ENCODE results near the gene HBP1.
"Not testable (repeated sequence)": the region's sequence is repeated elsewhere in the genome, so short reads cannot be mapped to it uniquely, and the experiment has no call there.

HBP1 gene

DNA sequence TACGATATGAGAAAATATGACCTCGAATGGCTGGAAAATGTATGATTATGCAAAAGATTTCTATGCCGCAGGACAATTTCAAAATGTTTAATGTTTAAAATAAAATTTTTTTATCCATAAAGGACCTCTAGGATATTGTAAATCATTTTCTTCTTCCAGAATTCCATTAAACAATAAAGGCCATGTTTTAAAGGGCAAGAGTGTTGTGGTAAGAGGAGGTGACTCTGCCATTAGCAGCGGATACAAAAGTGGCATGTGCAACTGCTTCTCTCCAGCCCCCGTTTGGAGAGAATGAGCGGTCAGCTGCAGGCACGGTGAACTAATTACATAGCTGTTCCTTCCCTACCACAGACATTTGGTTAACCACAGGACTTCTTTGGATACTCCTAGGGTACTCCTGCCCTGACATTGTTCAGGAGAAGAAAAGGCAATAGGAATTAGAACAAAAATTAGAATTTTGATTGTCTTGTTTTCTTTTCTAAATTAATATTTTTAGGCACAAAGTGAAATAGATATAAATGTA lies 63.8 kb downstream of the HBP1 start:
- DNase-seq: no peak

DNA sequence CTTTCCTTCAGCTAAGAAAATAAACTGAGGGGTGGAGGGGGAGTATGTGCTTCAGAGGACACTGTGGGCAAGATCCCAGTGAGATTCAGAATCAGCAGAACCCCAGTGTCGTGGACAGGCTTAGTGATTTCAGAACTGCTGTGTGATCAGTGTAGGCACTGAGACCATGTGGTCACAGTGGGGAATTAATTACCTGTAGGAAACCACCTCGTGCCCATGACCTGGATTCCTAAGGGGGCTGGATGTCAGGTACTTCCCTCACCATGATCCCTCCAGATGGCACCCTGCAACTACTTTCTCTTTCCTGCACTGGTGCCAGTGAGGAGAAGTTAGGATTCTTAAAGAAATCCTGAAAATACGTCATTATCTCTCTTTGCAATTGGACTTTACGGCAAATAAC lies 64.4 kb downstream of the HBP1 start:
- no peak for DNase-seq

DNA sequence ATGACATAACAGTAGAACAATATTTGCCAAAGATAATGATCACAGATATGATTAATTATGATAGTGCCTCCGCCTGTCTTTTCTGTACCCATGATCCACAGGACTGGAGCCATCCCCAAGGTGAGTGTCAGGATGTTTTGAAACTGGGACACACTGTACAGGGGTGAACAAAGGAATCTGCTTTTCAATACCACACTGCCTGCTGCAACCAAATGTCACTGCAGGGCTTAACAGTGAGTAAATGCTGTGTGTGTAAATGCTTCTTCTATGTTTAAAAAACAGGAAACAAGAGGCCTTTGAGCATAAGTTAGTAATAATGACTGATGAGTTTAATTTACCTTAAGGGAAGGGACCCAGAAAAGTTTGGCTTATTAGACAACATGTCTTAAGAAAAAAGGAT lies 65.2 kb downstream of the HBP1 start:
- DNase-seq: no peak

DNA sequence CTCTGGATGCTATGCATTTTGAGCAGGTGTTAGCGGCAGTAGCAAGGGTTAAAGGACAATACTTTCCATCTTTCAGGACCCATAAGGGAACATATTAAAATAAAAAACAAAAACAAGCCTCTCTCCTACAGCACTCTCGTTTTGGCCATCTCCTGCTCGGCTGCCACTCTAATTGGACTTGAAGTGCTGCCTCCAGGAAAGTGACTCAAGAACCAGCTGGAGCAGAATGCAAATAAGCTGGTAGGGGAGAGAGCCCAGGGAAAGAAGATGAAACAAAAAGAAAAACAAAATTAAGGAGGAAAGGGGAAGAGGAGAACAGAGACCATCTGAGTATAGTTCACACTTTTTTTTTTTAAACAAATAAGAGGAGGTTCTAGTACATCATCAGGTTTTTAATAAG lies 65.6 kb downstream of the HBP1 start:
- no peak for DNase-seq

DNA sequence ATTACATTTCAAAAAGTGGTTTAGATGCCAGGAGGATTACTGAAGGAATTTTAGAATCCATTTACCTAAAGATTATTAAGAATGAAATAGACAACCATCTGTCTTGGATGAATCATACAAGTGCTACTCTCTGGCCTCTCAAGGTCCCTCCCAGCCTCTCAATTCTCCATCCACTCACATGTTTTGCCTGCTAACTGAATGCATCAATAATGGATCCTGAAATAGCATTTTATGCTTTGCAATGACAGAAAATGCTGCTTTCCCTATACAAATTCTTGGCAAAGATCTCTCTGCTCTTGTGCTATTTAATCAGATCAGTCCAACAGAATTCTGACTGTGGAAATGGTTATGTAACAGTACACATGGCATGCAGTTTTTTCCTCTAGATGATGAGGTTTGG lies 68.1 kb downstream of the HBP1 start:
- DNase-seq: no peak

DNA sequence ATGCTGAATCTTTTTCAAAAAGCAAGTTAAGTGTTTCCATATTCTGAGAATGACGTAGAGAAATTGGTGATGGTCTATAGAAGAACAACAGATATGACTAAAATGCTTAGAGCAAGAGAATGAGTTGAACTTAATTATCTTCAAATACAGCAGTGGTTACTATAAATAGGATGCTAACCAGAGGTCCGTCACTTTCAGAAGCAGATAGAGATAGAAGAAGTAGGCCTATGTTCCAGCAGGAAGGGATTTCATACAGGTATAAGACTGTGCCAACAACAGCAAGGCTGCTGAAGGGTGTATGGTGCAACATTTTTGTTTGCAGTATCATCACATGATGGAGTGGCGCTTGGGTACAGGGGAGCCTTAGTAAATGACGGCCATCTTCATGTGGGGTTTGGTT lies 68.6 kb downstream of the HBP1 start:
- no peak for DNase-seq

DNA sequence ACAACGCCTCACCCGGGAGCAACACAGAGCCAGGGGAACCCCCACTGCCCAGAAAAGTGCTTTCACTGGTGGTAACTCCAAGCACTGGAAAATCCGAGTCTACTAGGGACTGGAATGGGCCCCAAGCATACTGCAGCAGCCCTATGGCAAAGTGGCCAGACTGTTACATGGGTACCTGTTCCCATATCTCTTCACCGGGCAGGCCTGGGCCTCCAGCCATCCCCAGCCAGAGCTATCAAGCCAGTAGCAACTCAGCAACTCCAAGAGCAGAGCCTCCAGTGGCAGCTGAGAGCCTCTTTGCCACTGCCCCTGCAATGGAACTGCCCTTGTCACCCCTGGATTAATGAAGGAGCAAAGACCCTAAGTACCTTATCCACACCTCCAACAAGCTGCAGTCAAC lies 73.5 kb downstream of the HBP1 start:
- DNase-seq: no peak

DNA sequence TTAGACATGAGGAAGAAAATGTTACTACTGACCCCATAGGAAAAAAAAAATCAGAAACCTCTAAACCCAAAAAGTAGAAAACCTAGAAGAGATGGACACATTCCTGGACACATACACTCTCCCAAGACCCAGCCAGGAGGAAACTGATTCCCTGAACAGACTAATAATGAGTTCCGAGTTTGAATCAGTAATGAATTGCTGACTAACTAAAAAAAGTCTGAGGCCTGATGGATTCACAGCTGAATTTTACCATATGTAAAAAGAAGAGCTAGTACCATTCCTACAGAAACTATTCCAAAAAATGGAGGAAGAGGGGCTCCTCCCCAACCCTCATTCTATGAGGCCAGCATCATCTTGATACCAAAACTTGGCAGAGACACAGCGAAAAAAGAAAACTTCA lies 75.8 kb downstream of the HBP1 start:
- no peak for DNase-seq

DNA sequence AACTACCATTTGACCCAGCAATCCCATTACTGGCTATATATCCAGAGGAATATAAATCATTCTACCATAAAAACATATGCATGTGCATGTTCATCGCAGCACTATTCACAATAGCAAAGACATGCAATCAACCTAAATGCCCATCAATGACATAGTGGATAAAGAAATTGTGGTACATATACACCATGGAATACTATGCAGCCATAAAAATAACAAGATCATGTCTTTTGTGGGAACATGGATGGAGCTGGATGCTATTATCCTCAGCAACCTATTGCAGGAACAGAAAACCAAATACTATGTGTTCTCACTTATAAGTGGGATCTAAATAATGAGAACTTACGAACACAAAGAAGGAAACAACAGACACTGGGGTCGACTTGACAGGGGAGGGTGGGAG lies 78.0 kb downstream of the HBP1 start:
- not testable (repeated sequence) for DNase-seq

DNA sequence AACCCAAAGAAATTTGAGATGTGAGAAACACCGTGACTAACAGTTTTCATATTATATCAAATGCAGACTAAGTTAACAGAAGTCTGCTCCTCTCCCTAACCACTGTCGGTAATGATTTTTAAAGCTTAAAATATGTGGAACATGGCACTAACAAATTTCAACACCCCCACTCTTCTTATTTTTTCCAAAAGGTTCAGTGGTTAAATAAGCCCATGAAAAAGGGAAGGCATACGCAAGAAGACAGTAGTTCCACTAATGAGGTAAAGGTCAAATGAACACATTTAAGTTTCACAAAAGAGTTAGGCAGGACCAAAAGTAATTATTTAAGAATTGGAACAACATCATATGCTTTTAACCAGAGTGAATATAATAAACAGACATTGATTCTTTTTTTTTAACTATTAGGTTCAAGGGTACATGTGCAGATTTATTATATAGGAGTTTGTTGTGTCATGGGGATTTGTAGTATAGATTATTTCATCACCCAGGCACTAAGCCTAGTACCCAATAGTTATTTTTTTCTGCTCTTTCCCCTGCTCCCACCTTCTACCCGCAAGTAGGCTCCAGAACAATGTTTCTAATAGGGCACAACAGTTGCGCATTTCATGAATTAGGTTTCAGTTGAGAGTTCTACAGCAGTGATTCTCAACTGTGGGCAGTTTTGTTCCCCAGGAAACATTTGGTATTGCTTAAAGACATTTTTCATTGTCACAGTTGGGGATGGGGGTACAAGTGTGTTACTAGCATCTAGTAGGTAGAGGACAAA lies 79.9 kb downstream of the HBP1 start:
- DNase-seq: no peak

DNA sequence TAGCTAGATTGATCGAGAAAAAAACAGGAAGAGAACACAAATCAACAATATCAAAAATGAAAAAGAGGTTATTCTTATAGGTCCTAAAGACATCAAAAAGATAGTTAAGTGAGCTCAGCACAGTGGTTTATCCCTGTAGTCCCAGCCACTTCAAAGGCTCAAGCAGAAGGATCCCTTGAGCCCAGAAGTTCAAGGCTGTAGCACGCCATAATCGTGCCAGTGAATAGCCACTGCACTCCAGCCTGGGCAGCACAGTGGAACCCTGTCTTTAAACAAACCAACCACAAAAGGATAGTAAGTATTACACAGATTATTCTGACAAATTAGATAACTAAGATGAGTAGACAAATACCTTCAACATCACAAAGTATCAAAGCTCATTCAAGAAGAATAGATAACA lies 83.2 kb downstream of the HBP1 start:
- DNase-seq: no peak

All from GDM1 (cell line).